ENCODE data around the gene FBXL19. TPM values are rescaled to one million over a fixed set of nuclear protein-coding genes. Genes with fewer than 3 reads are reported as not detected.

FBXL19 gene
- polyA plus RNA-seq, 1 of the 3 experiments (the other 2 are of a cell fraction): 20.6 TPM

- Histone ChIP-seq H3K4me1 (ENCODE audit: control insufficient read depth in 1 of 2, insufficient read depth in 2 of 2, low read depth in 1 of 2, low read length in 1 of 2) (no peaks in the 10 kb centered on the region), H3K27ac (ENCODE audit: low read depth in 2 of 2, low read length in 1 of 2) (no peak overlapping the region), H4K20me1 (ENCODE audit: insufficient read depth) (no peaks in the 10 kb centered on the region), H3K36me3 (replicated peaks in 1 of 2; ENCODE audit: control insufficient read depth in 1 of 2, insufficient read depth in 2 of 2, low read length in 1 of 2) (peaks cover 21 to 31% of the 10 kb centered on the region in 2 experiments), H3K27me3 (ENCODE audit: insufficient read depth) (no peaks in the 10 kb centered on the region), H3K4me2 (no peak overlapping the region), H3K4me3 (ENCODE audit: low read depth in 2 of 2, low read length in 1 of 2) (no peak overlapping the region), H3F3A (replicated peaks; ENCODE audit: insufficient read depth) (peaks cover 5% of the 10 kb centered on the region), H2AFZ (ENCODE audit: low read depth) (no peak overlapping the region), H3K9me2 (no peaks in the 10 kb centered on the region), H3K79me2 (ENCODE audit: insufficient read depth) (no peaks in the 10 kb centered on the region), H3K9ac (no peak overlapping the region), H3K9me3 (no peaks in the 10 kb centered on the region)
- no peak for TF ChIP-seq USF2 (IDR thresholded peaks at IDR 0.05; ENCODE audit: borderline replicate concordance, low read depth, low read length)
- no peak for TF ChIP-seq USF1 (IDR thresholded peaks at IDR 0.05; ENCODE audit: borderline replicate concordance, low read depth)
- no peak for TF ChIP-seq GABPA (IDR thresholded peaks at IDR 0.05; ENCODE audit: low read depth)
- TF ChIP-seq CTCF (IDR thresholded peaks at IDR 0.05): peak; percentile 54
- TF ChIP-seq NRF1 (IDR thresholded peaks at IDR 0.05; ENCODE audit: low read depth, low read length): no peak
- DNase-seq: peak; percentile 68
- WGBS (ENCODE audit: low lambda C conversion rate): 92% methylated on average over 14 of the region's 17 CpGs
- POLR2A ChIA-PET: no interaction called here
- CTCF ChIA-PET: interaction anchor here (0.5 to 1.4 kb wide), 8 partner anchors 8 to 313 kb away, joined by 3 to 5 read pairs (median 3); no protein-coding TSS in a partner anchor
Measured at GRCh38 chr16:30977502-30977901, 54.1 kb downstream of the FBXL19 start.

- H3K27ac ChIP-seq (ENCODE audit: low read depth in 2 of 2, low read length in 1 of 2): no peak overlapping the region
- H3F3A ChIP-seq (replicated peaks; ENCODE audit: insufficient read depth): peaks cover 5% of the 10 kb centered on the region
- CTCF ChIA-PET: no interaction called here
- no peak overlapping the region for H3K4me2 ChIP-seq
- peaks cover 8 to 35% of the 10 kb centered on the region in 2 experiments for H3K36me3 ChIP-seq (replicated peaks in 1 of 2; ENCODE audit: control insufficient read depth in 1 of 2, insufficient read depth in 2 of 2, low read length in 1 of 2)
- no peaks in the 10 kb centered on the region for H3K9me2 ChIP-seq
- no peak overlapping the region for H3K9ac ChIP-seq
- H3K79me2 ChIP-seq (ENCODE audit: insufficient read depth): no peaks in the 10 kb centered on the region
- DNase-seq: no peak
- 90% methylated on average over 19 of the region's 62 CpGs for WGBS (ENCODE audit: low lambda C conversion rate)
- H2AFZ ChIP-seq (ENCODE audit: low read depth): no peak overlapping the region
- no peaks in the 10 kb centered on the region for H3K27me3 ChIP-seq (ENCODE audit: insufficient read depth)
- POLR2A ChIA-PET: no interaction called here
- no peaks in the 10 kb centered on the region for H3K9me3 ChIP-seq
- H4K20me1 ChIP-seq (ENCODE audit: insufficient read depth): no peaks in the 10 kb centered on the region
- H3K4me3 ChIP-seq (ENCODE audit: low read depth in 2 of 2, low read length in 1 of 2): no peak overlapping the region
- H3K4me1 ChIP-seq (ENCODE audit: control insufficient read depth in 1 of 2, insufficient read depth in 2 of 2, low read depth in 1 of 2, low read length in 1 of 2): no peaks in the 10 kb centered on the region
- TF ChIP-seq USF2 (IDR thresholded peaks at IDR 0.05; ENCODE audit: borderline replicate concordance, low read depth, low read length): no peak
- no peak for TF ChIP-seq NRF1 (IDR thresholded peaks at IDR 0.05; ENCODE audit: low read depth, low read length)
- TF ChIP-seq SMC3 (IDR thresholded peaks at IDR 0.05; ENCODE audit: low read depth, low read length): no peak
- TF ChIP-seq REST (IDR thresholded peaks at IDR 0.05; ENCODE audit: low read depth, low read length): no peak
- no peak for TF ChIP-seq CHD2 (IDR thresholded peaks at IDR 0.05; ENCODE audit: low read length, partially characterized antibody)
- no peak for TF ChIP-seq MXI1 (IDR thresholded peaks at IDR 0.05; ENCODE audit: low read depth, low read length)
- TF ChIP-seq ELF1 (IDR thresholded peaks at IDR 0.05): no peak
- no peak for TF ChIP-seq RXRA (IDR thresholded peaks at IDR 0.05; ENCODE audit: borderline replicate concordance, low read depth)
- TF ChIP-seq SIN3A (IDR thresholded peaks at IDR 0.05; ENCODE audit: borderline replicate concordance, low read depth, low read length): no peak
- TF ChIP-seq TCF12 (IDR thresholded peaks at IDR 0.05): no peak
- TF ChIP-seq RCOR1 (IDR thresholded peaks at IDR 0.05; ENCODE audit: low read length): no peak
- no peak for TF ChIP-seq EZH2phosphoT487 (IDR thresholded peaks at IDR 0.05; ENCODE audit: borderline replicate concordance, low read depth)
- no peak for TF ChIP-seq EP300 (IDR thresholded peaks at IDR 0.05; ENCODE audit: borderline replicate concordance in 1 of 2, low read depth in 1 of 2, low read length in 1 of 2)
- no peak for TF ChIP-seq TAF1 (IDR thresholded peaks at IDR 0.05; ENCODE audit: borderline replicate concordance, low read depth, low read length)
- no peak for TF ChIP-seq FOSL2 (IDR thresholded peaks at IDR 0.05; ENCODE audit: borderline replicate concordance, low read depth)
Measured at GRCh38 chr16:30979170-30980022, 56.0 kb downstream of the FBXL19 start.
